Effector memory CD4-positive, alpha-beta T cell (primary cell): ENCODE data around the gene TIFAB.

ENCODE experiments used
- DNase-seq, 3 donors: peaks; one replicate each; pipeline ENCODE4 v3.0.0-alpha.2; 2020
- H3K27ac ChIP-seq: 2 replicates; pipeline ENCODE4 v1.7.0; 2013; ENCODE audit warnings: mild to moderate bottlenecking, low read length, moderate library complexity; ENCODE audit not compliant: insufficient read depth, poor library complexity, severe bottlenecking
- H3K27me3 ChIP-seq: replicated peaks from 2 replicates; pipeline ENCODE4 v1.7.0; 2013; ENCODE audit warnings: mild to moderate bottlenecking, low read length; ENCODE audit not compliant: insufficient read depth, control insufficient read depth, poor library complexity, severe bottlenecking
- H3K36me3 ChIP-seq: 2 replicates; pipeline ENCODE4 v1.7.0; 2013; ENCODE audit warnings: mild to moderate bottlenecking, low read length, moderate library complexity; ENCODE audit not compliant: control insufficient read depth, insufficient read depth
- H3K4me1 ChIP-seq: 2 replicates; pipeline ENCODE4 v1.7.0; 2013; ENCODE audit warnings: low read length, mild to moderate bottlenecking; ENCODE audit not compliant: control insufficient read depth, insufficient read depth, poor library complexity, severe bottlenecking
- H3K4me3 ChIP-seq: 2 replicates; pipeline ENCODE4 v1.7.0; 2013; ENCODE audit warnings: low read length, low read depth, mild to moderate bottlenecking; ENCODE audit not compliant: insufficient read depth, poor library complexity, severe bottlenecking
- H3K9me3 ChIP-seq: 2 replicates; pipeline ENCODE4 v1.7.0; 2013; ENCODE audit warnings: mild to moderate bottlenecking, low read length, moderate library complexity; ENCODE audit not compliant: control insufficient read depth

Gene TIFAB

GRCh38 chr5:135481909-135482311 is 29.8 kb upstream of the TIFAB start:
- Histone ChIP-seq H3K36me3 (no peaks in the 10 kb centered on the region), H3K27me3 (no peaks in the 10 kb centered on the region), H3K27ac (no peak overlapping the region), H3K4me1 (no peaks in the 10 kb centered on the region), H3K4me3 (no peak overlapping the region), H3K9me3 (no peaks in the 10 kb centered on the region)
- no peak for DNase-seq

- no peaks in the 10 kb centered on the region for H3K9me3 ChIP-seq
- no peak overlapping the region for H3K27ac ChIP-seq
- no peaks in the 10 kb centered on the region for H3K36me3 ChIP-seq
- H3K4me1 ChIP-seq, result no peaks in the 10 kb centered on the region
- DNase-seq, result no peak
- no peaks in the 10 kb centered on the region for H3K27me3 ChIP-seq
- no peak overlapping the region for H3K4me3 ChIP-seq
These were observed 29.2 kb upstream of the TIFAB start for GRCh38 chr5:135481387-135481786.

GRCh38 chr5:135480511-135480910 is 28.4 kb upstream of the TIFAB start:
- H3K4me1 ChIP-seq, result no peaks in the 10 kb centered on the region
- no peak for DNase-seq
- no peaks in the 10 kb centered on the region for H3K36me3 ChIP-seq
- H3K4me3 ChIP-seq, result no peak overlapping the region
- H3K27me3 ChIP-seq, result no peaks in the 10 kb centered on the region
- H3K9me3 ChIP-seq, result no peaks in the 10 kb centered on the region
- H3K27ac ChIP-seq, result no peak overlapping the region

GRCh38 chr5:135478938-135479337 is 26.8 kb upstream of the TIFAB start:
- no peaks in the 10 kb centered on the region for H3K27me3 ChIP-seq
- no peak overlapping the region for H3K27ac ChIP-seq
- H3K4me3 ChIP-seq, result no peak overlapping the region
- no peaks in the 10 kb centered on the region for H3K4me1 ChIP-seq
- H3K9me3 ChIP-seq, result no peaks in the 10 kb centered on the region
- DNase-seq, result no peak
- H3K36me3 ChIP-seq, result no peaks in the 10 kb centered on the region

- no peaks in the 10 kb centered on the region for H3K36me3 ChIP-seq
- no peak overlapping the region for H3K4me3 ChIP-seq
- no peaks in the 10 kb centered on the region for H3K4me1 ChIP-seq
- no peak for DNase-seq
- H3K9me3 ChIP-seq, result no peaks in the 10 kb centered on the region
- no peaks in the 10 kb centered on the region for H3K27me3 ChIP-seq
- no peak overlapping the region for H3K27ac ChIP-seq
These were observed 25.5 kb upstream of the TIFAB start for GRCh38 chr5:135477613-135478066.

GRCh38 chr5:135476615-135477581 is 24.7 kb upstream of the TIFAB start:
- no peaks in the 10 kb centered on the region for H3K36me3 ChIP-seq
- DNase-seq, result no peak
- H3K27ac ChIP-seq, result no peak overlapping the region
- no peak overlapping the region for H3K4me3 ChIP-seq
- no peaks in the 10 kb centered on the region for H3K9me3 ChIP-seq
- H3K27me3 ChIP-seq, result no peaks in the 10 kb centered on the region
- H3K4me1 ChIP-seq, result no peaks in the 10 kb centered on the region

- Histone ChIP-seq H3K27me3 (no peaks in the 10 kb centered on the region), H3K36me3 (no peaks in the 10 kb centered on the region), H3K4me1 (no peaks in the 10 kb centered on the region), H3K4me3 (no peak overlapping the region), H3K9me3 (no peaks in the 10 kb centered on the region), H3K27ac (no peak overlapping the region)
- DNase-seq, result no peak
These were observed 22.0 kb upstream of the TIFAB start for GRCh38 chr5:135473956-135474670.

- Histone ChIP-seq H3K9me3 (no peaks in the 10 kb centered on the region), H3K4me1 (no peaks in the 10 kb centered on the region), H3K36me3 (no peaks in the 10 kb centered on the region), H3K4me3 (no peak overlapping the region), H3K27me3 (no peaks in the 10 kb centered on the region), H3K27ac (no peak overlapping the region)
- no peak for DNase-seq
These were observed 20.0 kb upstream of the TIFAB start for GRCh38 chr5:135472141-135472540.

- Histone ChIP-seq H3K4me3 (no peak overlapping the region), H3K27me3 (peaks cover under 1% of the 10 kb centered on the region), H3K4me1 (no peaks in the 10 kb centered on the region), H3K27ac (no peak overlapping the region), H3K36me3 (no peaks in the 10 kb centered on the region), H3K9me3 (no peaks in the 10 kb centered on the region)
- DNase-seq, result no peak
These were observed 19.6 kb upstream of the TIFAB start for GRCh38 chr5:135471726-135472125.

- Histone ChIP-seq H3K27me3 (peaks cover 7% of the 10 kb centered on the region), H3K9me3 (no peaks in the 10 kb centered on the region), H3K36me3 (no peaks in the 10 kb centered on the region), H3K4me1 (peaks cover 5% of the 10 kb centered on the region), H3K27ac (no peak overlapping the region), H3K4me3 (no peak overlapping the region)
- no peak for DNase-seq
These were observed 17.8 kb upstream of the TIFAB start for GRCh38 chr5:135469911-135470310.
